Vagina (tissue), 2 donors: Measurements from ENCODE around the gene ATP1A4.

Source experiments
- CTCF ChIP-seq, 3 experiments: fragments of 450-650 bp in 2 of 3; fragments of 200-600 bp in 1 of 3; sonication (generic) in 1 of 3; IDR thresholded peaks; one replicate each; pipeline ENCODE4 v1.5.1; 2017 to 2019; ENCODE audit warnings: antibody characterized with exemption in 3 of 3, mild to moderate bottlenecking in 2 of 3, moderate library complexity in 2 of 3
- POLR2A ChIP-seq, 2 donors: fragments of 450-650 bp; IDR thresholded peaks; one replicate each; pipeline ENCODE4 v1.6.1; 2017; ENCODE audit warnings: antibody characterized with exemption in 2 of 2, mild to moderate bottlenecking in 2 of 2, moderate library complexity in 2 of 2

GRCh38 chr1:160130939-160131338 is 20.5 kb upstream of the ATP1A4 start:
- TF ChIP-seq CTCF (IDR thresholded peaks at IDR 0.05), result no peak
- TF ChIP-seq POLR2A (IDR thresholded peaks at IDR 0.05), result no peak
